ENCODE results near the gene IRF2. TPM values are rescaled to one million over a fixed set of nuclear protein-coding genes. Genes with fewer than 3 reads are reported as not detected.

IRF2 gene
- total and polyA plus RNA-seq, 2 donors (not counting 1 experiment from before 2014, with no cell fraction given) = 67.8 to 68.2 TPM

- Histone ChIP-seq H3K4me1 (ENCODE audit: control insufficient read depth in 2 of 2, insufficient read depth in 2 of 2, low read length in 2 of 2) (peaks cover 6 to 14% of the 10 kb centered on the region in 2 donors), H3K4me2 (replicated peaks; ENCODE audit: low read depth, low read length, poor library complexity, severe bottlenecking) (no peak overlapping the region), H2AFZ (ENCODE audit: insufficient read depth, low read depth, low read length, poor library complexity, severe bottlenecking) (no peak overlapping the region), H3K9me3 (ENCODE audit: control extremely low read depth in 1 of 3, control insufficient read depth in 2 of 3, insufficient read depth in 1 of 3, low read length in 2 of 3) (peaks cover 0 to 8% (median 0%) of the 10 kb centered on the region in 3 donors), H3K79me2 (ENCODE audit: control insufficient read depth, insufficient read depth, low read length) (no peaks in the 10 kb centered on the region), H3K36me3 (replicated peaks in 1 of 2; ENCODE audit: control extremely low read depth in 1 of 2, control insufficient read depth in 1 of 2, extremely low read depth in 1 of 2, insufficient read depth in 2 of 2, low read length in 1 of 2) (no peaks in the 10 kb centered on the region), H3K27ac (ENCODE audit: low read length in 2 of 2) (no peak overlapping the region), H3K9ac (ENCODE audit: low read length) (no peak overlapping the region), H4K20me1 (ENCODE audit: control insufficient read depth, insufficient read depth, low read length, poor library complexity, severe bottlenecking) (no peaks in the 10 kb centered on the region), H3K4me3 (ENCODE audit: control extremely low read depth in 1 of 5, extremely low read depth in 1 of 5, insufficient read depth in 1 of 5, low read depth in 2 of 5, low read length in 4 of 5) (no peak overlapping the region), H3K27me3 (replicated peaks in 1 of 4; ENCODE audit: control extremely low read depth in 1 of 4, control insufficient read depth in 3 of 4, insufficient read depth in 4 of 4, low read length in 3 of 4) (no peaks in the 10 kb centered on the region)
- intact Hi-C loops (cut with micrococcal nuclease) = no loop called here
- Mint-ChIP-seq H3K4me1 (peaks cover 41% of the 10 kb centered on the region), H3K27ac (no peak overlapping the region), H3K27me3 (no peaks in the 10 kb centered on the region), H3K4me3 (no peak overlapping the region), H3K9me3 (ENCODE audit: insufficient read depth) (no peaks in the 10 kb centered on the region)
- ATAC-seq (ENCODE audit: low read depth) = no peak
- WGBS (ENCODE audit: insufficient coverage) = 88% methylated on average over 12 of the region's 12 CpGs
- DNase-seq = no peak
- CTCF ChIA-PET = no interaction called here
- no peak for TF ChIP-seq EZH2 (IDR thresholded peaks at IDR 0.05; ENCODE audit: borderline replicate concordance, insufficient read depth, low read depth, low read length, poor library complexity, severe bottlenecking)
- TF ChIP-seq CTCF (IDR thresholded peaks at IDR 0.05) = no peak
- POLR2A ChIA-PET = no interaction called here
These were observed 103.0 kb downstream of the IRF2 start for GRCh38 chr4:184371390-184371787.

- no peak for TF ChIP-seq EZH2 (IDR thresholded peaks at IDR 0.05; ENCODE audit: borderline replicate concordance, insufficient read depth, low read depth, low read length, poor library complexity, severe bottlenecking)
- ATAC-seq (ENCODE audit: low read depth) (no peak), DNase-seq (no peak)
- no peak overlapping the region for H3K27ac ChIP-seq (ENCODE audit: low read length in 2 of 2)
- H3K79me2 ChIP-seq (ENCODE audit: control insufficient read depth, insufficient read depth, low read length) = no peaks in the 10 kb centered on the region
- H3K9me3 Mint-ChIP-seq (ENCODE audit: insufficient read depth) = no peaks in the 10 kb centered on the region
- no peak overlapping the region for H3K9ac ChIP-seq (ENCODE audit: low read length)
- no peaks in the 10 kb centered on the region for H4K20me1 ChIP-seq (ENCODE audit: control insufficient read depth, insufficient read depth, low read length, poor library complexity, severe bottlenecking)
- no peaks in the 10 kb centered on the region for H3K36me3 ChIP-seq (replicated peaks in 1 of 2; ENCODE audit: control extremely low read depth in 1 of 2, control insufficient read depth in 1 of 2, extremely low read depth in 1 of 2, insufficient read depth in 2 of 2, low read length in 1 of 2)
- no peak overlapping the region for H3K4me3 ChIP-seq (ENCODE audit: control extremely low read depth in 1 of 5, extremely low read depth in 1 of 5, insufficient read depth in 1 of 5, low read depth in 2 of 5, low read length in 4 of 5)
- H3K27ac Mint-ChIP-seq = no peak overlapping the region
- H3K4me1 Mint-ChIP-seq = peaks cover 36% of the 10 kb centered on the region
- peaks cover 0 to 4% (median 0%) of the 10 kb centered on the region in 3 donors for H3K9me3 ChIP-seq (ENCODE audit: control extremely low read depth in 1 of 3, control insufficient read depth in 2 of 3, insufficient read depth in 1 of 3, low read length in 2 of 3)
- no peak overlapping the region for H2AFZ ChIP-seq (ENCODE audit: insufficient read depth, low read depth, low read length, poor library complexity, severe bottlenecking)
- H3K4me1 ChIP-seq (ENCODE audit: control insufficient read depth in 2 of 2, insufficient read depth in 2 of 2, low read length in 2 of 2) = peaks cover 6 to 13% of the 10 kb centered on the region in 2 donors
- no peak overlapping the region for H3K4me2 ChIP-seq (replicated peaks; ENCODE audit: low read depth, low read length, poor library complexity, severe bottlenecking)
- intact Hi-C loops (cut with micrococcal nuclease) = no loop called here
- no peaks in the 10 kb centered on the region for H3K27me3 Mint-ChIP-seq
- H3K27me3 ChIP-seq (replicated peaks in 1 of 4; ENCODE audit: control extremely low read depth in 1 of 4, control insufficient read depth in 3 of 4, insufficient read depth in 4 of 4, low read length in 3 of 4) = no peaks in the 10 kb centered on the region
- no CpG with 5 or more reads among the region's 8 CpGs for WGBS (ENCODE audit: insufficient coverage)
- CTCF ChIA-PET = no interaction called here
- no peak overlapping the region for H3K4me3 Mint-ChIP-seq
- POLR2A ChIA-PET = no interaction called here
These were observed 103.5 kb downstream of the IRF2 start for GRCh38 chr4:184370711-184371389.
